CD4-positive, alpha-beta T cell treated with Interleukin-10 for 1 hour (primary cell): ENCODE results near the gene FAM174C.
"Not testable (repeated sequence)": the region's sequence is repeated elsewhere in the genome, so short reads cannot be mapped to it uniquely, and the experiment has no call there.

Experiments used
- DNase-seq: peaks from one replicate; pipeline ENCODE4 v3.0.0-alpha.2; 2020

The FAM174C gene

GRCh38 chr19:1288833-1289685 is 13.7 kb downstream of the FAM174C start:
- DNase-seq = no peak

GRCh38 chr19:1289686-1290025 is 14.3 kb downstream of the FAM174C start:
- DNase-seq = no peak

- DNase-seq = no peak
These were observed 14.9 kb downstream of the FAM174C start for GRCh38 chr19:1290196-1290702.

GRCh38 chr19:1290703-1291651 is 15.6 kb downstream of the FAM174C start:
- no peak for DNase-seq

GRCh38 chr19:1291761-1292418 is 16.6 kb downstream of the FAM174C start:
- DNase-seq = no peak

- DNase-seq = no peak
These were observed 17.3 kb downstream of the FAM174C start for GRCh38 chr19:1292419-1293151.

GRCh38 chr19:1293782-1294604 is 18.7 kb downstream of the FAM174C start:
- no peak for DNase-seq

GRCh38 chr19:1294688-1295087 is 19.4 kb downstream of the FAM174C start:
- DNase-seq = no peak

GRCh38 chr19:1295169-1296012 is 20.1 kb downstream of the FAM174C start:
- peak; percentile 44 for DNase-seq

- no peak for DNase-seq
These were observed 20.7 kb downstream of the FAM174C start for GRCh38 chr19:1296078-1296477.

- DNase-seq = no peak
These were observed 21.4 kb downstream of the FAM174C start for GRCh38 chr19:1296575-1297271.

- no peak for DNase-seq
These were observed 22.9 kb downstream of the FAM174C start for GRCh38 chr19:1298235-1298634.

GRCh38 chr19:1299801-1300200 is 24.5 kb downstream of the FAM174C start:
- no peak for DNase-seq

GRCh38 chr19:1300744-1301490 is 25.6 kb downstream of the FAM174C start:
- DNase-seq = no peak

GRCh38 chr19:1302533-1303239 is 27.4 kb downstream of the FAM174C start:
- DNase-seq = no peak

GRCh38 chr19:1304197-1304924 is 29.0 kb downstream of the FAM174C start:
- no peak for DNase-seq

- DNase-seq = not testable (repeated sequence)
These were observed 30.0 kb downstream of the FAM174C start for GRCh38 chr19:1305354-1305753.

GRCh38 chr19:1307320-1307719 is 32.0 kb downstream of the FAM174C start:
- no peak for DNase-seq
